CD4-positive, alpha-beta T cell treated with Interleukin-4 for 4 hours (primary cell): ENCODE results near the gene RAP1A.
A peak's percentile ranks its signal among the peaks of the same experiment; 100 is the strongest.

Experiments used
- DNase-seq: peaks from one replicate; pipeline ENCODE4 v3.0.0-alpha.2; 2020

Gene RAP1A

GRCh38 chr1:111619635-111620440, at the start of gene RAP1A:
Gene RAP1A, plus strand, starts transcription at chr1:111619789. Its CDS starts 71,572 bp downstream, at chr1:111691361.
- peak; percentile 91 for DNase-seq

- DNase-seq = no peak
Measured at GRCh38 chr1:111569913-111570312, 49.7 kb upstream of the RAP1A start.

- peak; percentile 43 for DNase-seq
Measured at GRCh38 chr1:111570781-111571181, 48.8 kb upstream of the RAP1A start.

GRCh38 chr1:111571239-111571638, 48.4 kb upstream of the RAP1A start:
- DNase-seq = no peak

- DNase-seq = no peak
Measured at GRCh38 chr1:111571987-111572386, 47.6 kb upstream of the RAP1A start.

- no peak for DNase-seq
Measured at GRCh38 chr1:111576547-111576946, 43.0 kb upstream of the RAP1A start.

GRCh38 chr1:111577814-111578213, 41.8 kb upstream of the RAP1A start:
- no peak for DNase-seq

- DNase-seq = no peak
Measured at GRCh38 chr1:111581166-111581565, 38.4 kb upstream of the RAP1A start.

GRCh38 chr1:111582016-111582415, 37.6 kb upstream of the RAP1A start:
- no peak for DNase-seq

GRCh38 chr1:111582644-111583618, 36.7 kb upstream of the RAP1A start:
- DNase-seq = no peak

GRCh38 chr1:111585447-111586086, 34.0 kb upstream of the RAP1A start:
- DNase-seq = no peak

GRCh38 chr1:111586112-111586511, 33.5 kb upstream of the RAP1A start:
- no peak for DNase-seq

GRCh38 chr1:111587509-111588174, 31.9 kb upstream of the RAP1A start:
- DNase-seq = no peak

- DNase-seq = no peak
Measured at GRCh38 chr1:111591937-111592336, 27.7 kb upstream of the RAP1A start.

GRCh38 chr1:111592389-111593361, 26.9 kb upstream of the RAP1A start:
- DNase-seq = peak; percentile 100

GRCh38 chr1:111593403-111594305, 25.9 kb upstream of the RAP1A start:
- no peak for DNase-seq

- no peak for DNase-seq
Measured at GRCh38 chr1:111594306-111594693, 25.3 kb upstream of the RAP1A start.

- no peak for DNase-seq
Measured at GRCh38 chr1:111595807-111596206, 23.8 kb upstream of the RAP1A start.

GRCh38 chr1:111596499-111596898, 23.1 kb upstream of the RAP1A start:
- peak; percentile 85 for DNase-seq

GRCh38 chr1:111597426-111597825, 22.2 kb upstream of the RAP1A start:
- DNase-seq = no peak
